ENCODE results near the gene SH3D19.

DNA sequence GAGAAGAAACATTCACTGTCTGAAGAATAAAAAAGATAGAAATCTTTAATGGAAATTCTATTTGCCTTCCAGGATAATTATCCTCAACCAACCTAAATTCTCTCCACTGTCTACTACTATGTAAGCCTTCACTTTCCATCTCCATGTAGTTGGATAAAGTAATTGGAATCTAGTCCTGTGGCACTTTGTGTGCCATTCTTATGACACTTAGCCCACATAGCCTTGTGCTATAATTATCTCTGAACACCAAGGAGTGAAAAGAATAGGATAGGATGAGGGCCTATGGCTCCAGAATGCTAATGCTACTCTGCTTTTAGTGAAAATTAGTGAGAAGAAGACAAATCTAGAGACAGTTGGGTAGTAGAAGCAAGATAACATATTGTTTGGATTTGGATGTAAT, 28.2 kb downstream of the SH3D19 start:
- TF ChIP-seq, protein P1, sequence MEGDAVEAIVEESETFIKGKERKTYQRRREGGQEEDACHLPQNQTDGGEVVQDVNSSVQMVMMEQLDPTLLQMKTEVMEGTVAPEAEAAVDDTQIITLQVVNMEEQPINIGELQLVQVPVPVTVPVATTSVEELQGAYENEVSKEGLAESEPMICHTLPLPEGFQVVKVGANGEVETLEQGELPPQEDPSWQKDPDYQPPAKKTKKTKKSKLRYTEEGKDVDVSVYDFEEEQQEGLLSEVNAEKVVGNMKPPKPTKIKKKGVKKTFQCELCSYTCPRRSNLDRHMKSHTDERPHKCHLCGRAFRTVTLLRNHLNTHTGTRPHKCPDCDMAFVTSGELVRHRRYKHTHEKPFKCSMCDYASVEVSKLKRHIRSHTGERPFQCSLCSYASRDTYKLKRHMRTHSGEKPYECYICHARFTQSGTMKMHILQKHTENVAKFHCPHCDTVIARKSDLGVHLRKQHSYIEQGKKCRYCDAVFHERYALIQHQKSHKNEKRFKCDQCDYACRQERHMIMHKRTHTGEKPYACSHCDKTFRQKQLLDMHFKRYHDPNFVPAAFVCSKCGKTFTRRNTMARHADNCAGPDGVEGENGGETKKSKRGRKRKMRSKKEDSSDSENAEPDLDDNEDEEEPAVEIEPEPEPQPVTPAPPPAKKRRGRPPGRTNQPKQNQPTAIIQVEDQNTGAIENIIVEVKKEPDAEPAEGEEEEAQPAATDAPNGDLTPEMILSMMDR (IDR thresholded peaks at IDR 0.05) = no peak
- TF ChIP-seq POLR2A (IDR thresholded peaks at IDR 0.05) (no peak), POLR2AphosphoS5 (IDR thresholded peaks at IDR 0.05) (no peak), EP300 (IDR thresholded peaks at IDR 0.05) (no peak)
